ENCODE measurements around the gene EPX. TPM values are rescaled to one million over a fixed set of nuclear protein-coding genes. Genes with fewer than 3 reads are reported as not detected.

Gene EPX
- total RNA-seq, 1 experiment from 2014 or later: not detected

- no TSS peak for BruUV-seq (replicated peaks)
- CTCF ChIA-PET: interaction anchor here (0.8 kb wide), 1 partner anchor 252 kb away, joined by 3 read pairs; no protein-coding TSS in a partner anchor
- intact Hi-C loops (cut with micrococcal nuclease): no loop called here
These were observed 4.1 kb downstream of the EPX start for GRCh38 chr17:58196610-58197009.

More at GRCh38 chr17:58196610-58197009, 4.1 kb downstream of the EPX start:
- no peak overlapping the region for H3K27ac ChIP-seq (ENCODE audit: low read depth, low read length)
- no peak overlapping the region for H3K4me2 ChIP-seq (ENCODE audit: low read length)
- DNase-seq (ENCODE audit: low read depth, low spot score) (no peak), ATAC-seq (no peak)
- no peaks in the 10 kb centered on the region for H3K36me3 ChIP-seq (ENCODE audit: control insufficient read depth in 1 of 2, insufficient read depth in 2 of 2, low read length in 2 of 2)
- no peaks in the 10 kb centered on the region for H3K79me2 ChIP-seq (ENCODE audit: insufficient read depth, low read length)
- H2AFZ ChIP-seq (ENCODE audit: low read depth, low read length, poor library complexity, severe bottlenecking): no peak overlapping the region
- H3K27me3 ChIP-seq (ENCODE audit: insufficient read depth, low read length): no peaks in the 10 kb centered on the region; the same call in 1 of the 2 replicates
- no peak overlapping the region for H3K9ac ChIP-seq (ENCODE audit: low read length)
- peaks cover 0 to 3% of the 10 kb centered on the region in 2 experiments; a peak in 1 of 4 replicates for H3K4me1 ChIP-seq (ENCODE audit: control insufficient read depth in 1 of 2, insufficient read depth in 2 of 2, low read length in 2 of 2)
- POLR2A ChIA-PET: no interaction called here
- no peaks in the 10 kb centered on the region for H3K9me2 ChIP-seq (ENCODE audit: insufficient read depth)
- no peaks in the 10 kb centered on the region for H3K9me3 ChIP-seq (ENCODE audit: control insufficient read depth in 1 of 2, insufficient read depth in 1 of 2, low read depth in 1 of 2, low read length in 2 of 2)
- TF ChIP-seq ELF1 (IDR thresholded peaks at IDR 0.05; ENCODE audit: borderline replicate concordance, low read depth): no peak
- no peak for TF ChIP-seq CBX3 (IDR thresholded peaks at IDR 0.05; ENCODE audit: low read depth)
- TF ChIP-seq FOSL1 (IDR thresholded peaks at IDR 0.05; ENCODE audit: low read depth): no peak
- TF ChIP-seq RAD21 (IDR thresholded peaks at IDR 0.05; ENCODE audit: low read depth): no peak
- no peak for TF ChIP-seq YY1 (IDR thresholded peaks at IDR 0.05; ENCODE audit: extremely low read depth, insufficient replicate concordance, low read depth, low read length)
- no peak for TF ChIP-seq CTCF (IDR thresholded peaks at IDR 0.05 in 2 of 3, conservative IDR thresholded peaks at IDR 0.05 in 1 of 3; ENCODE audit: borderline replicate concordance in 1 of 3, insufficient read depth in 1 of 3, low read depth in 2 of 3, low read length in 2 of 3)
- no peak for TF ChIP-seq ZNF274 (IDR thresholded peaks at IDR 0.05; ENCODE audit: low read depth, low read length)
- TF ChIP-seq REST (IDR thresholded peaks at IDR 0.05; ENCODE audit: low read depth): no peak
- TF ChIP-seq ZFX (IDR thresholded peaks at IDR 0.05): no peak
- TF ChIP-seq, protein P1, sequence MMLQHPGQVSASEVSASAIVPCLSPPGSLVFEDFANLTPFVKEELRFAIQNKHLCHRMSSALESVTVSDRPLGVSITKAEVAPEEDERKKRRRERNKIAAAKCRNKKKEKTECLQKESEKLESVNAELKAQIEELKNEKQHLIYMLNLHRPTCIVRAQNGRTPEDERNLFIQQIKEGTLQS (IDR thresholded peaks at IDR 0.05): no peak
- no peak for TF ChIP-seq POLR2AphosphoS5 (IDR thresholded peaks at IDR 0.05; ENCODE audit: low read depth, low read length)
- TF ChIP-seq SRF (IDR thresholded peaks at IDR 0.05; ENCODE audit: low read depth): no peak
- no peaks in the 10 kb centered on the region for H4K20me1 ChIP-seq (ENCODE audit: insufficient read depth)
- H3K4me3 ChIP-seq (replicated peaks in 1 of 2; ENCODE audit: low read depth in 1 of 2, low read length in 2 of 2): no peak overlapping the region
- RAD21 ChIA-PET (ENCODE audit: low non-redundant PET in 1 of 2, low total read pairs in 2 of 2, uncharacterized antibody in 2 of 2, unreplicated experiment in 2 of 2): no interaction called here
